DMS153 treated with DMSO at 0.1 percent for 48 hours (cell line): ENCODE measurements around the gene SKP1.

ENCODE experiments used
- DNase-seq: peaks from one replicate; lab custom pipeline; 2025; ENCODE audit not compliant: unreplicated experiment; lab: John Stamatoyannopoulos, UW

SKP1 gene

GRCh38 chr5:134143944-134144941 lies 32.5 kb downstream of the SKP1 start:
- DNase-seq = no peak

GRCh38 chr5:134143431-134143830 lies 33.3 kb downstream of the SKP1 start:
- no peak for DNase-seq

GRCh38 chr5:134142806-134143205 lies 33.9 kb downstream of the SKP1 start:
- no peak for DNase-seq

GRCh38 chr5:134142052-134142451 lies 34.7 kb downstream of the SKP1 start:
- DNase-seq = no peak

GRCh38 chr5:134141331-134142050 lies 35.3 kb downstream of the SKP1 start:
- no peak for DNase-seq

- DNase-seq = no peak
These were observed 36.1 kb downstream of the SKP1 start for GRCh38 chr5:134140530-134141201.

- no peak for DNase-seq
These were observed 36.8 kb downstream of the SKP1 start for GRCh38 chr5:134139891-134140469.

- DNase-seq = no peak
These were observed 37.3 kb downstream of the SKP1 start for GRCh38 chr5:134139377-134139851.

- no peak for DNase-seq
These were observed 38.1 kb downstream of the SKP1 start for GRCh38 chr5:134138416-134139376.

GRCh38 chr5:134136771-134137170 lies 40.0 kb downstream of the SKP1 start:
- no peak for DNase-seq

- DNase-seq = no peak
These were observed 40.5 kb downstream of the SKP1 start for GRCh38 chr5:134136221-134136631.

- DNase-seq = no peak
These were observed 41.6 kb downstream of the SKP1 start for GRCh38 chr5:134135091-134135655.

GRCh38 chr5:134133995-134134541 lies 42.7 kb downstream of the SKP1 start:
- no peak for DNase-seq

GRCh38 chr5:134133188-134133994 lies 43.4 kb downstream of the SKP1 start:
- DNase-seq = no peak

- DNase-seq = no peak
These were observed 44.2 kb downstream of the SKP1 start for GRCh38 chr5:134132372-134133187.

GRCh38 chr5:134131578-134132350 lies 45.0 kb downstream of the SKP1 start:
- DNase-seq = no peak

GRCh38 chr5:134131165-134131564 lies 45.6 kb downstream of the SKP1 start:
- DNase-seq = no peak
